Hematopoietic multipotent progenitor cell treated with erythropoietin and hydrocortisone succinate and interleukin-3 and kit ligand, for 8 days (in vitro differentiated cells): Measurements from ENCODE around the gene RASSF3.
"Not testable (repeated sequence)": the region's sequence is repeated elsewhere in the genome, so short reads cannot be mapped to it uniquely, and the experiment has no call there.

ENCODE experiments used
- DNase-seq: peaks from one replicate; pipeline ENCODE4 v3.0.0-alpha.2; 2015

RASSF3 gene

GRCh38 chr12:64672925-64673409 lies 62.7 kb downstream of the RASSF3 start:
- peak; percentile 60 for DNase-seq

GRCh38 chr12:64673490-64674169 lies 63.3 kb downstream of the RASSF3 start:
- no peak for DNase-seq

DNA sequence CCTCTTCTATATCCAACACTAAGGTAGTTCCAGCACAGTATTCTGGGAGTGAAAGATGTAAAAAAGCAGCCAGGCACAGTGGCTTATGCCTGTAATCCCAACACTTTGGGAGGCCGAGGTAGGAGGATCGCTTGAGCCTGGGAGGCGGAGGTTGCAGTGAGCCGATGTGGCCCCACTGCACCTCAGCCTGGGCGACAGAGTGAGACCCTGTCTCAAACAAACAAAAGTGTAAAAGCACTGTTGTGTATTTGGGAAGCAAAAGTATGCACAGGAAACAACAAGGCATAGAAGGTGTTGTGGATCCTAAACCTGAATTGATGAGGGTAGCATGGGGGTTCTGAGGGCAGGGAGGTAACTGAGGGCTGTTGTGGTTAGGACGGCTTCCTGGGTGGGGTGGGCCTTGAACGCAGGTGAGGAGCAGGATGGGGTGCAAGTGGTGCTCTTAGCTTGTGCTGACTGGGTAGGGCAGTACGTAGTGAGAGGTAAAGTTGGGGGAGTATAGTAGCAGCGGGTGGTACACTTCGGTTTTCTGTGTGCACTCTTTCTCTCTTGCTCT lies 64.2 kb downstream of the RASSF3 start:
- DNase-seq: no peak

- DNase-seq: peak; percentile 72
Observed at GRCh38 chr12:64675795-64676194, 65.5 kb downstream of the RASSF3 start.

DNA sequence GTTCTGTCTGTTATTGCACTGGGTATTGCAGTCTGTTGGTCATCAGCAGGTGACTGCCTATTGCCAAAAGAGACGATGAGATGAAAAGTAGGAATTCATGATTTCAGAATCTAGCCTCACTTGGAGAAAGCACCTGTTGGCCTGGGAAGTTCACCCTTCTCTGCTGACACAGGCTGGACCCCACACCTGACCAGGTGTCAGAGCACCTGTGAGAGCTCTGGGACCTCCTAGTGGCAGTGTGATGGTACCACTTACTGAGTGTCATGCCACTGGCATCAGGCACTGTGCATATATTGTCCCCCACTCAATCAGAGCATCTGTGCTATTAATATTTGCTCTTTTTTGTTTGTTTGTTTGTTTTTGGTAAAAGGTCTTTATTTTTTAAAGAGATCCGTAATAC lies 68.0 kb downstream of the RASSF3 start:
- DNase-seq: no peak

DNA sequence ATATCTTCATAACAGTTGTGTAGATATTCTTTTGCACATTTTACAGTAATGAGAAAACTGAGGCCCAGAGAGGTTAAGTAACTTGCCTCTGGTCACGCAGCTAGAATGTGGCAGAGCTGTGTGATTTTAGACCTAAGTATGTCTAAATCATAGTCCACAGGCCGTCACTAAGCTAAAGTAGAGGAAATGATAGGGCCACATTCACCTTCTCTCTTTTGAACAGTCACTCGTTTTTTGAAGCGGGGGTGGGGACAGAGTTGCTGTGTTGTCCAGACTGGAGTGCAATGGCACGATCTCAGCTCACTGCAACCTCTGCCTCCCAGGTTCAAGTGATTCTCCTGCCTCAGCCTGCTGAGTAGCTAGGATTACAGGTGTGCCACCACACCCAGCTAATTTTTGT lies 68.5 kb downstream of the RASSF3 start:
- DNase-seq: no peak

DNA sequence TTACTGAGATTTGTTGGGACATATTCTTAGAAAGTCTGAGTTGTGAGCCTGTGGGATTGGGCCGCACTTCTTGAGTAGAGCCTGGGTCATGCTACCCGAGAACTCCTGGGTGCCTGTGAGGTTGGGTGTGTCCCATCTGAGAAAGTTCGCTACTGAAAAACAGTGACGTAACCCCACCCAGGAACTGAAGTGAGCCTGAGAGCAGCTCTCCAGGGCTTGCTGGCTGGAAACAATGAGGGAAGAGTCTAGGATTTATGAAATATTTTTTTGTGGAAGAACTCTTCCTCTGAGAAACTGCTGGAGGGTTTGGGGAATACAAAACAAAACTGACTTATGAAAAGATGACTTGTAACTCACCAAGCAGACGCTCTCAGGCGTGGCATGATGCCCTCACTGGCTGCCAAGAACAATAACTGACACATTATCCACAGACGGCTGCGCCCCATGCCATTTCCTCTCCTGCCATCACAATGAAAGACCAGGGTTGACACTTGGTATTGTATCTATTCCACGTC lies 69.2 kb downstream of the RASSF3 start:
- peak; percentile 39 for DNase-seq

DNA sequence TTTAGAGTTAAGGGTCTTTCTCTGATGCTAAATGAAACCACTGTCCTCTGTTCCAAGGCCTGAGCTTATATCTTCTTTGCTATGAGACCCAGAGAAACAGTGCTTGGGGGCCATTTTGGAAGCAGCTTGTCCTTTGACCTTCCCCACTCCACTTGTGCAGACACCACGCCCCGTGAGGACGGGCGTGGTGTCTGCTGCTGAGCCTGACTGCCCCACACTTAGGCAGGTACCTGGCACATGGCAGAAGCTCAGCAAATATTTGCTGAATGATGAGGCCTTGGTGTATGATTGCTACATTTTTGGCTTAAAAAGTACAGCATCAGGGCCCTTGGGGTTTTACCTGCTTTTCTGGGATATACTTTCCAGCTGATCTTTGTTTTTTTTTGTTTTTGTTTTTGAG lies 69.9 kb downstream of the RASSF3 start:
- no peak for DNase-seq

DNA sequence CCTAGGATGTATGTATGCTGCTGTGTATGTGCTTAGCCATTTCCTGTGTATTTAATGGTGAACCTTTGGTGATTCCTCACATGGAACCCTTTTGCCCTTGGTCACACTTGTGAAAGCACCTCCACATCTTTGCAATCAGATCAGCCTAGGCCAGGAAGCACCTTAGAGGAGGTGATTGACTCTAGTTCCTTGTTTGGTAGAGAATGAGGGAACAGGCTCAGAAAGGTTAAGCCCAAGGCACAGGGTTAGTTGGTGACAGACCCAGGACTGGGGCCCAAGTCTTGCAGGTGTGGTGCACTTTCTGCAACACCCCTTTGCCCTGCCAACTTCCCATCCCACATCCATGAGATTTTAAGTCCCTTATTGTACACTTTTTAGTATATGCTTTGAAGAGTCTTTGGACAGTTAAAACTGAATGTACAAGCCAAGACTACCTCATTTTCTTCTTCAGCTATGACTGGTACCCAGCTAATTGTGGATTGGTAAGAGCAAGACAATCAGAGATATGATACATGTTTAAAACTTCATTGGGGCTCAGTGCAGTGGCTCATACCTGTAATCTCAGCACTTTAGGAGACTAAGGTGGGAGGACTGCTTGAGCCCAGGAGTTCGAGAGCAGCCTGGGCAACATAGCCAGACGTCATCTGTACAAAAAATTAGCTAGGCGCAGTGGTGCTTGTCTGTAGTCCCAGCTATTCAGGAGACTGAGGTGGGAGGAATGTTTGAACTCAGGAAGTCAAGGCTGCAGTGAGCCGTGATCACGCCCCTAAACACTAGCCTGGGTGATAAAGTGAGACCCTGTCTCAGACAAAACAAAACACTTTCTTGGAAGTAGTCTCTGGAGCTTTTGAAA lies 71.1 kb downstream of the RASSF3 start:
- no peak for DNase-seq

- DNase-seq: no peak
Observed at GRCh38 chr12:64682572-64683277, 72.4 kb downstream of the RASSF3 start.

DNA sequence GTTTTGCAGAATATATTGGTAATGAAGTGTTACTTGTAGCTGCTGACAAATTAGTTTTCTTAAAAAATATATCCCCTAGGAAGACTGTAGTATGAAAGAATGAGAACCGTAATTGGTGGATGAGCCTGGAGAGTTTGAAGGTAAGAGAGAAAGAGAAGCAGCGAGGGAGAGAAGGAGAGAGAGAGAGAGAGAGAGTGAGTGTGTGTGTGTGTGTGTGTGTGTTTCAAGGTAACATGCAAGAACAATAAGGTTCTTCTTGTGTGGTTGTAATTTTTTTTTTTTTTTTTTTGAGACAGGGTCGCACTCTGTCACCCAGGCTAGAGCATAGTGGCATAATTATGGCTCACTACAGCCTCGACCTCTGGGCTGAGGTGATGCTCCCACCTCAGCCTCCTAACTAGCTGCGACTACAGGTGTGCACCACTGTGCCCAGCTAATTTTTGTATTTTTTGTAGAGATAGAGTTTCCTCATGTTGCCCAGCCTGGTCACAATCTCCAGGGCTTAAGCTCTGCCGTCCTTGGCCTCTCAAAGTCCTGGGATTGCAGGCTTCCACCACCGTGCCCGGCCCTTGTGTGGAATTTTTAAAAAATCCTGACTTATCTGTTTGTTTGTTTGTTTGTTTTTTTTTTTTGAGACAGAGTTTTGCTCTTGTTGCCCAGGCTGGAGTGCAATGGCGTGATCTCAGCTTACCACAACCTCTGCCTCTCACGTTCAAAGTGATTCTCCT lies 73.7 kb downstream of the RASSF3 start:
- DNase-seq: no peak

DNA sequence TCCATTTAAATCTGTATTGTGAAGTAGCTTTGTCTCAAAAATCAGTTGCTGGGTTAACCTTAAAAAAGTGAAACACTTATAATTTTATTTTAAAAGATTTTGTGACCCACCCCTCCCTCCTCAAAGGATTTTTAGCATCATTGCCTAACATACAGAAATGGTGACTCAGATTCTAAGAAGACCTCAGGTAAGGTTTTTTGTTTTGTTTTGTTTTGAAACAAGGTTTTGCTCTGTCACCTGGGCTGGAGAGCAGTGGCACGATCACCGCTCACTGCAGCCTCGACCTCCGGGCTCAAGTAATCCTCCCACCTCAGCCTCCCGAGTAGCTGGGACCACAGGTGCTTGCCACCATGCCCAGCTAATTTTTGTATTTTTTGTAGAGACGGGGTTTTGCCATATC lies 74.8 kb downstream of the RASSF3 start:
- DNase-seq: no peak

DNA sequence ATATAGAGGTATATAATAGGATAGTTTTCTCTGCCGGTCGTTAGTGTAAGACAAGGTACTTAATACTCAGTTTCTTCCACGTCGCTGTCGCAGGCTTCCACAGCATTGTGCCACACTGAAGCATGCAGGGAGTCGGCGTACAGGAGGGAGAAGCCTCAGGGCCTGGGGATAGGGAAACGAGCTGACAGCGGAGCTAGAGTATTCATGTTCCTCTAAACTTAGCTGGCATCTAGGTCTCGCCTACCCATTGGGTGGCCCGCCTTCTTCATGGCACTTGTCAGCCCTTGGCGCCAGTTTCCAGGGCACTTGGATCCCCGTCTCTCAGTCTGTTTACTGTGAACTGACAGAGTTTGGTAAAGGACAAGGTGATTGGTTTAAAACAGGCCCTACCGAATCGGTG lies 75.3 kb downstream of the RASSF3 start:
- no peak for DNase-seq

- DNase-seq: no peak
Observed at GRCh38 chr12:64687816-64688215, 77.5 kb downstream of the RASSF3 start.

GRCh38 chr12:64688219-64688618 lies 77.9 kb downstream of the RASSF3 start:
- no peak for DNase-seq

GRCh38 chr12:64688715-64689114 lies 78.4 kb downstream of the RASSF3 start:
- DNase-seq: no peak

GRCh38 chr12:64690236-64690635 lies 79.9 kb downstream of the RASSF3 start:
- not testable (repeated sequence) for DNase-seq

DNA sequence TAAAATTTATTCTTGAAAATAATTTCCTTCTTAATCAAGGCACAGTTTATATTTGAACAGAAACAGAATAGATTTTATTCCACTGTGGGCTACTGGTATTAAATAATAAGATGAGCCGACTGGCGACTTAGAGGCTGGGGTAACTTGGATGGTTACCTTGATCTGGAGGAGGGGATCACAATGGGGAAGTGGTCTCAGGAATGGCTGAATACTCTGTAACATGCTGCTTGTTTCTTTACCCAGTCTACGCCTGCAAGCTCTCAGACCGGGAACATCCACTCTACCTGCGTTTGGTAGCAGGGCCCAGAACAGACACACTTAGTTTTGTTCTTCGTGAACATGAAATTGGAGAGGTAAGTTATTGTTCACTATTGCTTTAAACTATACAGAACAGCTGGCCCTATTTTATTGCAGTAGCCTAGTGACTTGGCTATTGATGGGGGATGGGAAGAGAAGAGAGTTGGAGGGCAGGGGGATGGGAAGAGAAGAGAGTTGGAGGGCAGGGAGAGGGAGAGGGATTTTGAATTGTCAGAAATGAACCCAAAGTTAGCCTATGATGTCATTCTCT lies 81.0 kb downstream of the RASSF3 start:
- no peak for DNase-seq

DNA sequence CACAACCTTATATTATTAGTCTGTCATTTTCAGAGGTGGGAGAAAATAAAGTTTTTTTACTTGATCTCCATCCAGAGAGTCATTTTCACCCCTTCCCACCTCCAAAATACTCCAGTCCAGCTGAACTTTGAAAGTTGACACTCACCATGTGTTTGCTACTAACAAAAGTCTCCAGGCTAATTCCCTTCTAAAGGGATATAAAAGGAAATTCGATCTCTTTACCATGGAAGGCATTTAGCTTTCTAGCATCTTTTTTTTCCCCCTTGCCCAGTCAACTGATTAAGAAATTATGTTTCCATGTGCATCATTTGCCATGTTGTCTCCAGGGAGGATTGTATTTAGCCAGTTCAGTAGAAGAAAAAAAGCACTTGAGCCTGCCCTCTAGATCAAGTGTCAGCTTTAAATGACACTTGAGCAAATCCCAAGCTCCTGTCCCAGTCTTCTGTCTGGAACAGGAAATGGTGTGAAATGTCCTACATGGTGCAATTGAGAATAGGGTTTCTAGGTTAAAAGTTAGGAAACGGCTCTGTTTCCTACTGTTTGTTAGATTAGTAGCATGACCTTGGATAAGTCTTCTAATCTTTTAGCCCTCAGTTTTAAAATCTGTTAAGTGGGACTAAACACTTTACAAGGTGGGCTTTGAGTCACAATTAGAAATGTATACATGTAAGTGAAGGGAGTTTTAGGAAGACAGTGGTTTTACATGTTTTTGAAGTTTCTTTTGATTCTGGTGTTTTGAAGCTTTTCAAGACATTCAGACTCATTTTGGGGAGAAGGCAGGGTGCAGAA lies 81.7 kb downstream of the RASSF3 start:
- DNase-seq: no peak

DNA sequence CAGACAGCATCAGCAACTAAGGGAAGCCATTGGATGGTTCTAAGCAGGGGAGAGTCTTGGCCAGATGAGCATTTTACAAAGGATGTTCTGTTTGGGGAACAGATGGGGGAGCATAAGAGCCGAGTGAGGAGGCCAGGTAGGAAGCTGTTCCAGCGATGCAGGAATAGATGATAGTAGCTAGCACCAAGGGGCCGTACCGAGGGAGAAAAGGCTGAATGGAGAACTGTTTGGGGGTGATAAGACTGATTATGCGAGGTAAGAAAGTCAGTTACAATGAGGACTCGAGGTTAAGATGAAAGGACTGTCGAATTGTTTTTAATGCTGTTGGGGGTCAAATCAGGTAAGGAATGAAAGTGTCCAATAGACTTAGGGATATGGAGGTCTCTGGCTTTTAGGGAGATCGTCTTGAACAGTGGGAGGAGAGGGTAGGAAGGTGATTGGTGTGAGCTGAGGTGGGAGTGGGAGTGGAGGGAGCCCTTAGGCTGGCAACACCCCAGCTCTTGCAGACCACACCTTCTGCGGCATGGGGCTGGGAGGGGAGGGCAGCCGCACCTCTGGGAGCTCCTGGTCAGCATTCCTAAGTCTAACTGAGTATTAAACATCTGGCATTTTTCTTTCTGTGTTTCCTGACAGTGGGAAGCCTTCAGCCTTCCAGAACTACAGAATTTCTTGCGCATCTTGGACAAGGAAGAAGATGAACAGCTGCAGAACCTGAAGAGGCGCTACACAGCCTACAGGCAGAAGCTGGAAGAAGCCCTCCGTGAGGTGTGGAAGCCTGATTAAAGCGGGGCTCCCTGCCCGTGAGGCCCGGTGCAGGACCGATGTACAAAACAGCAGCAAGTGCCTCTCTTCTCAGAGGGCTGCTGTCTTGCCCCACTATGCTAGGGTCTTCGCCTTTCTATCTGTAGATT lies 84.1 kb downstream of the RASSF3 start:
- DNase-seq: peak; percentile 50
